HT-29 (cell line): ENCODE data around the gene PIK3C2G. TPM values are rescaled to one million over a fixed set of nuclear protein-coding genes. Genes with fewer than 3 reads are reported as not detected.

Source experiments
- DNase-seq: peaks from one replicate; pipeline ENCODE4 v3.0.0-alpha.2; 2015; ENCODE audit warnings: low spot score
- total RNA-seq: library from RNA; depleted of rRNA; stranded (reverse); fragments of >200 nt; shearing (Covaris generic); gene quantifications from 2 replicates; pipeline ENCODE4 v1.2.3, GENCODE V29; 2014

The PIK3C2G gene
- total RNA-seq, 1 experiment from 2014 or later: not detected

DNA sequence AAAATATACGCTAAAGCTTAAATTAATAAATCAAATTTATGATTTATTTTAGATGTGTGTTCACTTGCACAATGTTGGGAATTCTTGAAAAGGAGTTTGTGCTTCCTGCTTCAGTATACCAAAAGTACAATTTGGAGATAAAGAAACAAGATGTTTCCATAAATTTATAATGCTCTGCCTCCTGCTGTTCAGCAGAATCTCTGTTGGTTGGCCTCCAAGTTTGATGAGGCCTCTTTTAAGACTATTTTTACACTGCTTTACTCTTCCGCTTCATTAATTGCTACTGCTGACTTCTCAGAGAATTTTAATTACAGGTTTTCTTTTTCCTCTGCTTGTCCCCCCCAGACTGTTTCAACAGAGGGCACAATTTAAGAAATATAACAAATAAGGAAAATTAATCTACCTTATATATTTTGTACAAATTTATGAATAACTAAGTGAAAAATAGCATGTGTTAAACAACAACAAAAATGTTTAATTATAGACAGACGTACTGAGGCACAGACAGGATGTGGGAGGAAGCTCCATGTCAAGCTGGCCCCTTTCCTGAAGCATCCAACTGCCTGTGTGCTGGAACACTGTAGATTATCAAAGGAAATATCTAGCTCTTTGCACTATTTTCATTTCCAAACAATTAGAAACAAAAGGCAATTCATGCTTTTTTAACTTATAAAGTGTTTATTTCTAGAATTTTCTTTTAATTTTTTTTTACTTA lies 83.9 kb downstream of the PIK3C2G start:
- no peak for DNase-seq

GRCh38 chr12:18352312-18352711 lies 91.0 kb downstream of the PIK3C2G start:
- DNase-seq: no peak

- no peak for DNase-seq
These were observed 94.1 kb downstream of the PIK3C2G start for GRCh38 chr12:18355429-18355828.

- no peak for DNase-seq
These were observed 96.8 kb downstream of the PIK3C2G start for GRCh38 chr12:18358077-18358476.

DNA sequence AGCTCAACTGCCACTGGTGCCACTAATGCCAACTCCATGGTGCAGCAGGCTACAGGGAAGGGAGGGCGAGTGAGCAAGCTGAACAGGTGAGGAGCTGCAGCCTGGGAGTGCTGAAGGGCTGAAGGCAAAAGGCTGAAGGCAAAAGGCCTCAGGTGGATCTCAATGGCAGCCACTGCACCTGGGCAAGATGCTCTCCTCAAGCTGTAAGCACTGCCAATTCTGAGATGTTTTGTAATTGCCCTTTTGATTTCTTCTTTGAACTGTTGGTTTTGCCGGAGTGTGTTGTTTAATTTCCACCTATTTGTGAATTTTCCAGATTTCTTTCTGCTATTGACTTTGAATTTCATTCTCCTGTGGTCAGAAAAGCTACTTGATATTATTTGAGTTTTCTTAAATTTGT lies 97.6 kb downstream of the PIK3C2G start:
- no peak for DNase-seq

DNA sequence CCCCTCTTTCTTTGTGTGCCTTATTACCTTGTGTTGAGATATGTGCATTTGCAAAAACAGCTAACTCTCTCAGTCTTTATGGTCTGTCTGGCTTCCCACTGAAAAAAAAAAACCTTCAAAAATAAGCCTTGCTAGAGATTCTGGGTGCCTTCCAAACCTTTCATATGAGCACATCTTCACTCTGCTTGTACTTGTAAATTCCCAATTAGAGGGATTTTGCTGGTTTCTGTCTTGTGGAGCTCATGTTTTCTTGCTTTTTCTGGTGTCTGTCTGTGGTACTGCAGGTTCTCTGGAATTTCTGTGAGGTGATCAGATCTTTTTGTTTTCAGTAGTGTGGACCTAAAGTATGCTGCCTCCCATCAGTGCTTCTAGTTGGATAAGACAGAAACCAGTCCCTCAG lies 100.1 kb downstream of the PIK3C2G start:
- DNase-seq: no peak

DNA sequence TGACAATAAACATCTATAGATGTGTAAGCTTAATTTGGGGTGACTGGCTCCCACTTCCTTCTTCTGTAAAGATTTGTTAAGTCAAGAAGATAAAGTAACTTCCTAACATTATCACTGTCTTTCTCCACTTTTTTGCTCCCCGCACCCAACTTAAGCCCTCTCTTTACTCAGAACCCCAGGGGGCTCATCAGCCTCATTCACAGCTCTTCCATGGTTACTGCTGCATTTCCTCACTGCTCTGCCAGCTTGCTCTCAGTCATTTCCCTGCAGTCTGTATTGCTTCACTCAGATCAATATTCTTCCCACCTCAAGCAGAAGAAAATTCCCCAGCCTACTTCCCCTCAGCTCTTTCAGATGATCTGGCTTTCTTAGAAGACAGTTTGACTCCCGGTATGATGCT lies 102.0 kb downstream of the PIK3C2G start:
- DNase-seq: no peak

DNA sequence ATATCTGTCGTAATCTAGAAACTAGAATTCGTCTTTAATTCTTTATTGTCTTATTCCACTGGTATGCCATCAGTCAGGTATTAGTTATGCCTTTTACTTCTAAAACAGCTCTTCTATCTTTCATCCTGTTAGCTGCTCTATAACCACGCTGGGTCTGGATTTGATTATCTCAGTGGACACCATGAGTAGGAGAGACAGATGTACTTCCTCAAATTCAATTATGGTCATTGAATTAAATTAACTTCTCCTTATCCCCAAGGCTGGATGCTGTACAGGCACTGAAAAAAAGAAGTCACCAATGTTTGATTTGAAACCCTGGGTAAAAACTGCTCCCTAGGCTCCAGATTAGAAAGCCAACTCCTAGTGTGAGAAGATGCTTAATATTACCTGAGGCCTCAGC lies 107.3 kb downstream of the PIK3C2G start:
- no peak for DNase-seq

DNA sequence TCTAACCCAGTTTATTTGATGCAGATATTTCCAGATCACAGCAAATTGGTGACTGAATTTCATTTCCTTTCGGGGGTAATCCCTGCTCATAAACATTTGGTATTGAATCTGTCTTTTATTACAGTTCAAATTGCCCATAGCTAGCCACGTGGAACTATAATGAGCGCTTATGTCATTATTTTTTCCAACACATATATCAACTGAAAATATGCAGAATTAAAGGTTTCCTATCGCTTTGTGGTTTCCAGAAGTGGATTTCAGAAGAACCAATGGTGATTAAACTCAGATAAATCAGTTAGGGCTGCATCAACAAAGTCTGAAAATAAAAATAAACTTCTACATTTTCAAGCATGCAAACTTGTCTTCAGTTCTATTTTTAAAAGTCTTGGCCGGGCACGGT lies 111.9 kb downstream of the PIK3C2G start:
- no peak for DNase-seq

- DNase-seq: no peak
These were observed 113.8 kb downstream of the PIK3C2G start for GRCh38 chr12:18375131-18375530.

- no peak for DNase-seq
These were observed 114.3 kb downstream of the PIK3C2G start for GRCh38 chr12:18375583-18375982.

GRCh38 chr12:18382236-18382885 lies 121.0 kb downstream of the PIK3C2G start:
- DNase-seq: no peak

- DNase-seq: no peak
These were observed 121.9 kb downstream of the PIK3C2G start for GRCh38 chr12:18383203-18383602.

- no peak for DNase-seq
These were observed 126.4 kb downstream of the PIK3C2G start for GRCh38 chr12:18387706-18388105.

DNA sequence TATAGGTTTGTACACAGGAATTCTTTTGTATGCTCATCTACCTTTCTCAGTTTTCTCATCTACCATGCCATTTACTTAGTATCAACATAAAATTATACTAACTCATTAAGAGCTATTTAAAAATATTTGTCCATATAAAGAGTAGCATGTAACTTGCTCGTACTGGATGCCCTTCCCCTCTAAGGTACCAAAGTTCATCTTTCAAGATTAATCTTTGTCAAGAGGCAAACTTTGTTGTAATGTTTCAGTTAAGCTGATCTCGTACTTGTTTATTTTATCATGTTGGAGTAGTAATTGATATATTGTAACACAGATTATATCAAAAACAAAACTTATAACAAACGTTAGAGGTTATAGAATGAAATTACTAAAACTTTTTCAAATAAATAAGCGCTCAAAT lies 128.5 kb downstream of the PIK3C2G start:
- no peak for DNase-seq

DNA sequence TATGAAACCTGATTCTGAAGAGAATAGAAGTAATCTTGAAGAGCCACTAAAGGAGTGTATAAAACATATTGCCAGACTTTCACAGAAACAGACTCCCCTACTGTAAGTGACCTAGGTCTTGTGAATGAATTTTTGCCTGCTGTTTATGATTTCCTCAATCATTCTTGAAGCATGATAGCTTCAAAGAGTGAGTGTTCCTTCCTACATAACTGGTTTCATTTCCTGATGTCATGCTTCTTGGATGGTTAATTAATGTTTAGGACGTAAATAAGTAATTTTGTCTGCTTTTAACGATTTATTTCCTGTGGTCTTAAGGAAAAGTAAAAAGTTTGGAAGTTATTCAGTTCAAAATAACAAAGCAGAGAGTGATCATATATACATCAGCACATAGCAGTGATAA lies 129.8 kb downstream of the PIK3C2G start:
- DNase-seq: no peak

GRCh38 chr12:18394742-18395141 lies 133.4 kb downstream of the PIK3C2G start:
- no peak for DNase-seq

- no peak for DNase-seq
These were observed 138.9 kb downstream of the PIK3C2G start for GRCh38 chr12:18400186-18400585.

DNA sequence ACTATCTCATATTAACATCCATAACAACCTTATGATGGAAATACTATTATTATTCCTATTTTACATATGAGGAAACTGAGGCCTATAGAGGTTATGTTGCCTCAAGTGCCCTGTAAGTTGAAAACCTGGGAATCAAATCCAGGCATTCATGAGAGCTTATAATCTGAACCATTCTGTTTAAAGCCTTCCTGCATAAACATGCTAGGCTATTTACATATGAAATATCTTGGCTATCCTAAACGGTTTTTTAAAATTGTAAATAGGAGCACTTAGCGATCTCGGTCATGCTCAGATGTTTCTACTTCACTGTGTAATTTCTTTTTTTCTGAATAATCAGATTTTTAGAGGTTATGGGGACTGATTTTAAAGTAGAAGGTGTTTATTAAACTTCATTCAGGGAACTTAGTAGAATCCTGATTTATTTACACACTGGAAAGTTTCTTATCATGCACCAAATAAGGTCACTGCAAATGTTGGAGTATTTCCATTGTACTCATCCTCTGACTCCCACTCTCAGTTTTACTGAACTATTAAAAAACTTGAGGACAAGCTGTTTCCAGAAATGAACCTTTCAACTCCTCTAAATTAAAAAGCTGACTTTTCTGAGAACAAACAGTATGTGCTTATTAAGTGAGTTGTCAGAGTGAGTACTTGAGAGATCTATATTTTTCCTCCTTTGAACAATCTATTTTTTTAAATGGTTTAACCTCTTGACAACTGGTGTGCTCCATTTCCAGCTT lies 141.7 kb downstream of the PIK3C2G start:
- no peak for DNase-seq

DNA sequence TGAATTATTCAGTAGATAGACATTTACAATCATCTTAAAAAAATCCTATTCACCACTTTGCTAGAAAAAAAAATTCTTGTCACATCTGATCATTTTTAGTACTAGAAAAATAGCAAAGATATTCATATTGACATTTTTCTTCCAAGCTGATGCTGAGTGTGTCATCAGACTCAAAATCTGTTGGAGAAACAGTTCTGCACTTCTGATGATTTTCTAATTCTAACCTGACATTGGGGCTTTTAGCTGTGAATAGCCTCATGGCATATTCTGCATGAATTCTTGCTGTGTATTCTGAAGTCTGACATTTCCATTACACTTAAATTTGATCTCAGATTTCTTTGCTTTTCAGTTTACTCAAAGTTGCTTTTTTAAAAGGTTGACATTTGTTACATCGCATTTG lies 150.1 kb downstream of the PIK3C2G start:
- DNase-seq: no peak

DNA sequence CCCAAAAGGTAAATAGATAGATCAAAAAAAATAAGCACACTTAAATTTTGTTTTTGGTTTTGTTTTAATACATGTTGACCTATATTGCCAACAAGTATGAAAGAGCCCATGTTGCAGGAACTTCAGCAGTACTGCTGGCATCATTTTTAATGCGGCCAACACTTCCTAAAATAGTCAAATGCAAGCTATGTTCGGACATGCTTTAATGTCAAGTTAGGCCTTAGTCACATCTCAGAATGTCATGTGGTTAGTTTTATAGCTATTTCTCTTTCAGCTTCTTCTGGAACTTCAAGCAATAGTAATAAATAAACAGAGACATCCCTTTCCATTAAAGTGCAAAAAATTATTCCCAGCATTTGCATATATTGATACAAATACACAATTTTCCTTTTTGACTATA lies 153.4 kb downstream of the PIK3C2G start:
- DNase-seq: no peak

DNA sequence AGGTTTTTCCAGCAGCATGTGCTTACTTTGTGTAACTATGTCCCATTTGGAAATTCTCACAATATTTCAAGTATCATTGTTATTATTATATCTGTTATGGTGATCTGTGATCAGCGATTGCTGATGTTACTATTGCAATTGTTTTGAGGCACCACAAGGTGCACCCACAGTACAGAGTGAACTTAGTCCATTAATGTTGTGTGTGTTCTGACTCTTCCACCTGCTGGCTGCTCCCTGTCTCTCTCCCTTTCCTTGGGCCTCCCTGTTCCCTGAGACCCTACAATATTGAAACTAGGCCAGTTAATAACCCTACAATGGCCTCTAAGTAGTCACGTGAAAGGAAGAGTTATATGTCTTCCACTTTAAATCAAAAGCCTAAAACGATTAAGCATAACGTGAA lies 153.9 kb downstream of the PIK3C2G start:
- no peak for DNase-seq

- DNase-seq: no peak
These were observed 155.1 kb downstream of the PIK3C2G start for GRCh38 chr12:18416412-18416811.
